ENCODE results near the gene TEX11.

Gene TEX11

GRCh38 chrX:70482300-70482699 lies 426.2 kb downstream of the TEX11 start:
- no peak for DNase-seq

- DNase-seq = no peak
These were observed 426.8 kb downstream of the TEX11 start for GRCh38 chrX:70481471-70482270.

- no peak for DNase-seq
These were observed 427.9 kb downstream of the TEX11 start for GRCh38 chrX:70480660-70481018.

GRCh38 chrX:70479922-70480659 lies 428.4 kb downstream of the TEX11 start:
- DNase-seq = no peak

GRCh38 chrX:70479247-70479921 lies 429.1 kb downstream of the TEX11 start:
- no peak for DNase-seq

All from NCI-H1105 (cell line).